ENCODE results near the gene INPP4B.

INPP4B gene

GRCh38 chr4:142566777-142567176, 279.3 kb downstream of the INPP4B start:
- TF ChIP-seq, protein P1, sequence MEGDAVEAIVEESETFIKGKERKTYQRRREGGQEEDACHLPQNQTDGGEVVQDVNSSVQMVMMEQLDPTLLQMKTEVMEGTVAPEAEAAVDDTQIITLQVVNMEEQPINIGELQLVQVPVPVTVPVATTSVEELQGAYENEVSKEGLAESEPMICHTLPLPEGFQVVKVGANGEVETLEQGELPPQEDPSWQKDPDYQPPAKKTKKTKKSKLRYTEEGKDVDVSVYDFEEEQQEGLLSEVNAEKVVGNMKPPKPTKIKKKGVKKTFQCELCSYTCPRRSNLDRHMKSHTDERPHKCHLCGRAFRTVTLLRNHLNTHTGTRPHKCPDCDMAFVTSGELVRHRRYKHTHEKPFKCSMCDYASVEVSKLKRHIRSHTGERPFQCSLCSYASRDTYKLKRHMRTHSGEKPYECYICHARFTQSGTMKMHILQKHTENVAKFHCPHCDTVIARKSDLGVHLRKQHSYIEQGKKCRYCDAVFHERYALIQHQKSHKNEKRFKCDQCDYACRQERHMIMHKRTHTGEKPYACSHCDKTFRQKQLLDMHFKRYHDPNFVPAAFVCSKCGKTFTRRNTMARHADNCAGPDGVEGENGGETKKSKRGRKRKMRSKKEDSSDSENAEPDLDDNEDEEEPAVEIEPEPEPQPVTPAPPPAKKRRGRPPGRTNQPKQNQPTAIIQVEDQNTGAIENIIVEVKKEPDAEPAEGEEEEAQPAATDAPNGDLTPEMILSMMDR (IDR thresholded peaks at IDR 0.05; ENCODE audit: low read length), result no peak
- TF ChIP-seq EZH2 (IDR thresholded peaks at IDR 0.05; ENCODE audit: borderline replicate concordance, low read length), result no peak
- Histone ChIP-seq H3K36me3 (ENCODE audit: insufficient read depth, low read length) (no peaks in the 10 kb centered on the region), H3K27me3 (ENCODE audit: insufficient read depth, low read length) (no peaks in the 10 kb centered on the region), H3K79me2 (ENCODE audit: insufficient read depth, low read length) (no peaks in the 10 kb centered on the region), H3K9me2 (ENCODE audit: low read depth, low read length) (no peaks in the 10 kb centered on the region), H3F3A (ENCODE audit: insufficient read depth, low read length) (no peaks in the 10 kb centered on the region), H3K4me2 (ENCODE audit: low read length) (no peak overlapping the region), H3K4me3 (ENCODE audit: low read depth, low read length, poor library complexity, severe bottlenecking) (no peak overlapping the region), H4K20me1 (ENCODE audit: insufficient read depth, low read length) (no peaks in the 10 kb centered on the region), H3K27ac (ENCODE audit: low read depth, low read length, poor library complexity, severe bottlenecking) (no peak overlapping the region), H3K4me1 (ENCODE audit: insufficient read depth, low read length, severe bottlenecking) (no peaks in the 10 kb centered on the region), H3K9ac (ENCODE audit: low read length) (no peak overlapping the region), H2AFZ (ENCODE audit: low read length) (no peak overlapping the region), H3K9me3 (ENCODE audit: low read length) (no peaks in the 10 kb centered on the region)

DNA sequence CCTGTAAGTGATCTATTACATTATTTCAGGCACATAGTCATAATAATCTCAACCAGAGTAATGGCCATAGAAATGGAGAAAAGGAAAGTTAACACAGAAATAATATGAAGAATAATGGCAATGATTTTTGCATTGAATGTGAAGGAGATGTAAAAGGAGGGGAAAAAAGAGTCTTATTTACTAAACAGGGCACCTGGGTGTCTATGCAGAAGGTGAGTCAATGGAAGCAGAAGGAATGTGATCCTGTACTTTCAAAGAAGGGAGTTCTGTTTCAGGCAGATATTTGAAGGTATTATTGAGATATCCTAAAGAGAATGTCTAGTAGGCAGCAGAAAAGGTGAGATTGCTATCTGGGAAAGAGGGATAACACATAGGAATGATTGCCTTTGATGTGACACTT, 279.9 kb downstream of the INPP4B start:
- no peaks in the 10 kb centered on the region for H3K4me1 ChIP-seq (ENCODE audit: insufficient read depth, low read length, severe bottlenecking)
- H3K36me3 ChIP-seq (ENCODE audit: insufficient read depth, low read length), result no peaks in the 10 kb centered on the region

DNA sequence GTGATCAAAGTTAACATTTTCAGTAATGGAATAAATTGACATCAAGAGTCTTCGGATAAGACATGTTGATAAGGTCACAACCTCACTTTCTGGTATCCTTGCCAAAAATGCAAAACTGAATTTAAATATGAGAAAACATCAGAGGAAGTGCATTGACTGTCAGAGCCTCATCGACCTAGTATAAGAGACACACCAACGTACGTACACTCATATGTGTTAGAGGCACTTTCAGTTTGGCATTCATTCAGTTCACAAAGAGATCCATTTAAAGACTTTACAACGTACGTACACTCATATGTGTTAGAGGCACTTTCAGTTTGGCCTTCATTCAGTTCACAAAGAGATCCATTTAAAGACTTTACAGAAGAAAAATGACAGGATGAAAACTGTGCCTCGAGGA, 280.3 kb downstream of the INPP4B start:
- Histone ChIP-seq H3K27ac (ENCODE audit: low read depth, low read length, poor library complexity, severe bottlenecking) (no peak overlapping the region), H3K4me1 (ENCODE audit: insufficient read depth, low read length, severe bottlenecking) (no peaks in the 10 kb centered on the region), H4K20me1 (ENCODE audit: insufficient read depth, low read length) (no peaks in the 10 kb centered on the region), H3K79me2 (ENCODE audit: insufficient read depth, low read length) (no peaks in the 10 kb centered on the region), H3K9me3 (ENCODE audit: low read length) (no peaks in the 10 kb centered on the region), H3K4me3 (ENCODE audit: low read depth, low read length, poor library complexity, severe bottlenecking) (no peak overlapping the region), H3K4me2 (ENCODE audit: low read length) (no peak overlapping the region), H3K27me3 (ENCODE audit: insufficient read depth, low read length) (no peaks in the 10 kb centered on the region), H3K9ac (ENCODE audit: low read length) (no peak overlapping the region), H2AFZ (ENCODE audit: low read length) (no peak overlapping the region), H3K36me3 (ENCODE audit: insufficient read depth, low read length) (no peaks in the 10 kb centered on the region), H3K9me2 (ENCODE audit: low read depth, low read length) (no peaks in the 10 kb centered on the region), H3F3A (ENCODE audit: insufficient read depth, low read length) (no peaks in the 10 kb centered on the region)
- no peak for TF ChIP-seq EZH2 (IDR thresholded peaks at IDR 0.05; ENCODE audit: borderline replicate concordance, low read length)
- TF ChIP-seq, protein P1 (IDR thresholded peaks at IDR 0.05; ENCODE audit: low read length), result no peak

More for the DNA sequence above, 279.9 kb downstream of the INPP4B start:
- Histone ChIP-seq H4K20me1 (ENCODE audit: insufficient read depth, low read length) (no peaks in the 10 kb centered on the region), H2AFZ (ENCODE audit: low read length) (no peak overlapping the region), H3K4me3 (ENCODE audit: low read depth, low read length, poor library complexity, severe bottlenecking) (no peak overlapping the region), H3K9me2 (ENCODE audit: low read depth, low read length) (no peaks in the 10 kb centered on the region), H3K9ac (ENCODE audit: low read length) (no peak overlapping the region), H3K4me2 (ENCODE audit: low read length) (no peak overlapping the region), H3K27ac (ENCODE audit: low read depth, low read length, poor library complexity, severe bottlenecking) (no peak overlapping the region), H3K27me3 (ENCODE audit: insufficient read depth, low read length) (no peaks in the 10 kb centered on the region), H3F3A (ENCODE audit: insufficient read depth, low read length) (no peaks in the 10 kb centered on the region), H3K79me2 (ENCODE audit: insufficient read depth, low read length) (no peaks in the 10 kb centered on the region), H3K9me3 (ENCODE audit: low read length) (no peaks in the 10 kb centered on the region)
- TF ChIP-seq EZH2 (IDR thresholded peaks at IDR 0.05; ENCODE audit: borderline replicate concordance, low read length), result no peak
- TF ChIP-seq, protein P1 (IDR thresholded peaks at IDR 0.05; ENCODE audit: low read length), result no peak
